Liver (tissue), 9 donors: ENCODE results near the gene MXD4. TPM values are rescaled to one million over a fixed set of nuclear protein-coding genes. Genes with fewer than 3 reads are reported as not detected.

Experiments used
- DNase-seq: peaks from one replicate; pipeline ENCODE4 v3.0.0-alpha.2; 2017; ENCODE audit warnings: low spot score
- H3K27ac ChIP-seq, 2 donors: one replicate each; pipeline ENCODE4 v1.7.0; 2013; ENCODE audit warnings: inconsistent platforms in 2 of 2, low read length in 2 of 2, control low read depth in 1 of 2, low read depth in 1 of 2, mild to moderate bottlenecking in 1 of 2
- H3K27me3 ChIP-seq, 4 donors: one replicate each; pipeline versions ENCODE4 v1.6.1 to v1.7.0; 2013; ENCODE audit warnings: low read length in 3 of 4, inconsistent platforms in 1 of 4, mild to moderate bottlenecking in 1 of 4, moderate library complexity in 1 of 4; ENCODE audit not compliant: control insufficient read depth in 4 of 4, insufficient read depth in 4 of 4
- H3K36me3 ChIP-seq, 4 donors: one replicate each; pipeline versions ENCODE4 v1.6.1 to v1.7.0; 2013; ENCODE audit warnings: low read length in 3 of 4, mild to moderate bottlenecking in 3 of 4, low read depth in 1 of 4, moderate library complexity in 1 of 4; ENCODE audit not compliant: control insufficient read depth in 4 of 4, insufficient read depth in 3 of 4
- H3K4me1 ChIP-seq, 4 donors: one replicate each; pipeline versions ENCODE4 v1.6.1 to v1.7.0; 2013; ENCODE audit warnings: low read length in 3 of 4, mild to moderate bottlenecking in 3 of 4, moderate library complexity in 1 of 4; ENCODE audit not compliant: control insufficient read depth in 4 of 4, insufficient read depth in 4 of 4
- H3K4me3 ChIP-seq, 3 donors: one replicate each; pipeline versions ENCODE4 v1.6.1 to v1.7.0; 2013; ENCODE audit warnings: low read length in 3 of 3, control low read depth in 1 of 3, low read depth in 1 of 3, mild to moderate bottlenecking in 1 of 3
- H3K9ac ChIP-seq, 2 donors: one replicate each; pipeline ENCODE4 v1.7.0; 2013; ENCODE audit warnings: low read length in 2 of 2, mild to moderate bottlenecking in 2 of 2, moderate library complexity in 2 of 2, control low read depth in 1 of 2, low read depth in 1 of 2
- H3K9me3 ChIP-seq, 4 donors: one replicate each; pipeline versions ENCODE4 v1.6.1 to v1.7.0; 2013; ENCODE audit warnings: low read length in 3 of 4; ENCODE audit not compliant: control insufficient read depth in 4 of 4
- ATF3 ChIP-seq: IDR thresholded peaks from 2 replicates; pipeline ENCODE4 v1.6.1; 2016; ENCODE audit warnings: antibody characterized with exemption
- EGR1 ChIP-seq, 2 donors: IDR thresholded peaks; 2 replicates each; pipeline ENCODE4 v1.6.1; 2016 to 2018; ENCODE audit warnings: antibody characterized with exemption in 2 of 2, low read depth in 2 of 2
- FOXA1 ChIP-seq: IDR thresholded peaks from 2 replicates; pipeline ENCODE4 v1.6.1; 2016; ENCODE audit warnings: antibody characterized with exemption
- FOXA2 ChIP-seq: IDR thresholded peaks from 2 replicates; pipeline ENCODE4 v1.6.1; 2016; ENCODE audit warnings: antibody characterized with exemption
- GABPA ChIP-seq, 2 donors: IDR thresholded peaks in 1 of 2; conservative IDR thresholded peaks in 1 of 2; 2 replicates each; pipeline ENCODE4 v1.6.1; 2016; ENCODE audit warnings: antibody characterized with exemption in 2 of 2, mild to moderate bottlenecking in 1 of 2, moderate library complexity in 1 of 2
- HNF4A ChIP-seq, 2 donors: conservative IDR thresholded peaks; 2 replicates each; pipeline ENCODE4 v1.6.1; 2016; ENCODE audit warnings: antibody characterized with exemption in 2 of 2, mild to moderate bottlenecking in 2 of 2
- HNF4G ChIP-seq: IDR thresholded peaks from 2 replicates; pipeline ENCODE4 v1.6.1; 2016; ENCODE audit warnings: antibody characterized with exemption
- JUND ChIP-seq, 2 donors: IDR thresholded peaks; 2 replicates each; pipeline ENCODE4 v1.6.1; 2016; ENCODE audit warnings: antibody characterized with exemption in 2 of 2
- MAX ChIP-seq: IDR thresholded peaks from 2 replicates; pipeline ENCODE4 v1.6.1; 2016; ENCODE audit warnings: antibody characterized with exemption
- NR2F2 ChIP-seq: IDR thresholded peaks from 2 replicates; pipeline ENCODE4 v1.6.1; 2016; ENCODE audit warnings: antibody characterized with exemption
- RAD21 ChIP-seq, 2 donors: IDR thresholded peaks; 2 replicates each; pipeline ENCODE4 v1.6.1; 2016; ENCODE audit warnings: antibody characterized with exemption in 2 of 2, mild to moderate bottlenecking in 2 of 2
- REST ChIP-seq: IDR thresholded peaks from 2 replicates; pipeline ENCODE4 v1.6.1; 2016; ENCODE audit warnings: antibody characterized with exemption, mild to moderate bottlenecking
- SP1 ChIP-seq: IDR thresholded peaks from 2 replicates; pipeline ENCODE4 v1.6.1; 2018; ENCODE audit warnings: antibody characterized with exemption, mild to moderate bottlenecking
- TAF1 ChIP-seq: conservative IDR thresholded peaks from 2 replicates; pipeline ENCODE4 v1.6.1; 2016; ENCODE audit warnings: antibody characterized with exemption, mild to moderate bottlenecking
- WGBS: extraction: QIAGEN DNeasy Blood & Tissue Kit; methylation state at CpG from one replicate; pipeline ENCODE4 v1.1.7; 2013; 5-methylcytosine and 5-hydroxymethylcytosine counted together
- polyA plus RNA-seq, 2 donors: library from polyadenylated mRNA; stranded (reverse) in 1 of 2; unstranded in 1 of 2; fragments of 200-250 nt in 1 of 2; fragments of >200 nt in 1 of 2; fragmentation: Nextera tagmentation in 1 of 2; extraction: Ambion mirVana in 1 of 2; gene quantifications; one replicate each; pipeline versions ENCODE4 v1.2.1 to v1.2.3, GENCODE V29; 2013 to 2015
- total RNA-seq, 2 donors: library from RNA; depleted of rRNA; stranded (reverse); fragments of >200 nt; gene quantifications; one replicate each; pipeline ENCODE4 v1.2.3, GENCODE V29; 2014
- donor health status: healthy.
- donor health status: healthy.
- donor health status: healthy.
- donor health status: healthy.
- donor health status: healthy.

The MXD4 gene
- total and polyA plus RNA-seq, 4 donors = 6.5 to 19.6 (median 15.9) TPM

- no peak overlapping the region for H3K27ac ChIP-seq
- TF ChIP-seq EGR1 (IDR thresholded peaks at IDR 0.05; ENCODE audit: low read depth in 2 of 2) (no peak), ATF3 (no peak), HNF4A (conservative IDR thresholded peaks at IDR 0.05) (no peak)
- no peaks in the 10 kb centered on the region for H3K27me3 ChIP-seq
- H3K9me3 ChIP-seq = no peaks in the 10 kb centered on the region
- H3K4me3 ChIP-seq = no peak overlapping the region
- peaks cover 0 to 7% (median 2%) of the 10 kb centered on the region in 4 donors for H3K36me3 ChIP-seq
- H3K4me1 ChIP-seq = no peaks in the 10 kb centered on the region
- DNase-seq = no peak
- WGBS = 97% methylated on average over 1 of the region's 1 CpG
- H3K9ac ChIP-seq = no peak overlapping the region
Measured at GRCh38 chr4:2218436-2218835, 43.5 kb downstream of the MXD4 start.

GRCh38 chr4:2217726-2218125 lies 44.2 kb downstream of the MXD4 start:
- no peaks in the 10 kb centered on the region for H3K27me3 ChIP-seq
- DNase-seq = no peak
- WGBS = 74% methylated on average over 3 of the region's 3 CpGs

More at GRCh38 chr4:2217726-2218125, 44.2 kb downstream of the MXD4 start:
- Histone ChIP-seq H3K9ac (no peak overlapping the region), H3K9me3 (no peaks in the 10 kb centered on the region), H3K27ac (no peak overlapping the region), H3K4me1 (no peaks in the 10 kb centered on the region), H3K4me3 (no peak overlapping the region), H3K36me3 (peaks cover 0 to under 1% (median 0%) of the 10 kb centered on the region in 4 donors)
- TF ChIP-seq GABPA (IDR thresholded peaks at IDR 0.05 in 1 of 2, conservative IDR thresholded peaks at IDR 0.05 in 1 of 2) (no peak), MAX (no peak), ATF3 (no peak), SP1 (no peak), NR2F2 (no peak), JUND (IDR thresholded peaks at IDR 0.05) (no peak), TAF1 (no peak), FOXA1 (no peak), REST (no peak), RAD21 (IDR thresholded peaks at IDR 0.05) (no peak), FOXA2 (no peak), HNF4G (no peak)
